Stimulated activated memory B cell treated with anti-CD40 and anti-IgM and Interleukin-4, amounts not matched to agents 10 μg/mL and 1 μg/mL and 100 μg/mL, for 72 hours (primary cell): Measurements from ENCODE around the gene DRICH1.
A peak's percentile ranks its signal among the peaks of the same experiment; 100 is the strongest.
"Not testable (repeated sequence)": the region's sequence is repeated elsewhere in the genome, so short reads cannot be mapped to it uniquely, and the experiment has no call there.

Source experiments
- ATAC-seq: fragments of 150-1000 bp; cut with Tn5 transposase; 2 replicates; pipeline ENCODE4 v1.10.0; 2021
- H3K27ac Mint-ChIP-seq: one replicate; pipeline ENCODE4 v1.8.0; 2022; ENCODE audit warnings: mild to moderate bottlenecking, mixed read lengths
- H3K27me3 Mint-ChIP-seq: one replicate; pipeline ENCODE4 v1.8.0; 2022; ENCODE audit warnings: mixed read lengths
- H3K36me3 Mint-ChIP-seq: one replicate; pipeline ENCODE4 v1.8.0; 2022; ENCODE audit warnings: mixed read lengths
- H3K4me1 Mint-ChIP-seq: one replicate; pipeline ENCODE4 v1.8.0; 2022; ENCODE audit warnings: mixed read lengths
- H3K4me3 Mint-ChIP-seq: one replicate; pipeline ENCODE4 v1.8.0; 2022; ENCODE audit warnings: mild to moderate bottlenecking, moderate library complexity, mixed read lengths
- H3K9me3 Mint-ChIP-seq: one replicate; pipeline ENCODE4 v1.8.0; 2022; ENCODE audit warnings: mixed read lengths

DRICH1 gene

GRCh38 chr22:23570681-23571080, 61.4 kb downstream of the DRICH1 start:
- Mint-ChIP-seq H3K4me1 (peaks cover 5% of the 10 kb centered on the region), H3K27me3 (peaks cover 43% of the 10 kb centered on the region), H3K36me3 (no peaks in the 10 kb centered on the region), H3K27ac (no peak overlapping the region), H3K9me3 (no peaks in the 10 kb centered on the region), H3K4me3 (no peak overlapping the region)
- ATAC-seq = no peak

- peaks cover 46% of the 10 kb centered on the region for H3K27me3 Mint-ChIP-seq
- no peak overlapping the region for H3K4me3 Mint-ChIP-seq
Observed at GRCh38 chr22:23569716-23570115, 62.4 kb downstream of the DRICH1 start.

GRCh38 chr22:23569291-23569690, 62.8 kb downstream of the DRICH1 start:
- H3K4me3 Mint-ChIP-seq = no peak overlapping the region
- H3K27ac Mint-ChIP-seq = no peak overlapping the region
- peaks cover 50% of the 10 kb centered on the region for H3K27me3 Mint-ChIP-seq
- no peaks in the 10 kb centered on the region for H3K9me3 Mint-ChIP-seq
- no peak for ATAC-seq
- H3K36me3 Mint-ChIP-seq = no peaks in the 10 kb centered on the region
- H3K4me1 Mint-ChIP-seq = peaks cover 10% of the 10 kb centered on the region

More at GRCh38 chr22:23569716-23570115, 62.4 kb downstream of the DRICH1 start:
- peaks cover 10% of the 10 kb centered on the region for H3K4me1 Mint-ChIP-seq
- no peaks in the 10 kb centered on the region for H3K9me3 Mint-ChIP-seq
- ATAC-seq = no peak
- H3K27ac Mint-ChIP-seq = no peak overlapping the region
- no peaks in the 10 kb centered on the region for H3K36me3 Mint-ChIP-seq

- no peak for ATAC-seq
- Mint-ChIP-seq H3K4me3 (peak overlapping the region; percentile 66), H3K36me3 (no peaks in the 10 kb centered on the region), H3K4me1 (peaks cover 10% of the 10 kb centered on the region), H3K9me3 (no peaks in the 10 kb centered on the region), H3K27me3 (peaks cover 50% of the 10 kb centered on the region), H3K27ac (no peak overlapping the region)
Observed at GRCh38 chr22:23566705-23567475, 65.2 kb downstream of the DRICH1 start.

- H3K27ac Mint-ChIP-seq = peak overlapping the region; percentile 27
- H3K4me1 Mint-ChIP-seq = peaks cover 10% of the 10 kb centered on the region
Observed at GRCh38 chr22:23565915-23566704, 66.0 kb downstream of the DRICH1 start.

GRCh38 chr22:23565305-23565914, 66.7 kb downstream of the DRICH1 start:
- no peaks in the 10 kb centered on the region for H3K36me3 Mint-ChIP-seq
- H3K27ac Mint-ChIP-seq = peak overlapping the region; percentile 27
- no peak for ATAC-seq
- no peaks in the 10 kb centered on the region for H3K9me3 Mint-ChIP-seq
- peaks cover 48% of the 10 kb centered on the region for H3K27me3 Mint-ChIP-seq
- H3K4me3 Mint-ChIP-seq = peak overlapping the region; percentile 73
- peaks cover 10% of the 10 kb centered on the region for H3K4me1 Mint-ChIP-seq

More at GRCh38 chr22:23565915-23566704, 66.0 kb downstream of the DRICH1 start:
- no peaks in the 10 kb centered on the region for H3K9me3 Mint-ChIP-seq
- H3K4me3 Mint-ChIP-seq = peak overlapping the region; percentile 73
- peaks cover 48% of the 10 kb centered on the region for H3K27me3 Mint-ChIP-seq
- no peaks in the 10 kb centered on the region for H3K36me3 Mint-ChIP-seq
- peak; percentile 13 for ATAC-seq

- Mint-ChIP-seq H3K36me3 (no peaks in the 10 kb centered on the region), H3K27ac (no peak overlapping the region), H3K27me3 (peaks cover 48% of the 10 kb centered on the region), H3K4me3 (no peak overlapping the region), H3K4me1 (peaks cover 10% of the 10 kb centered on the region), H3K9me3 (no peaks in the 10 kb centered on the region)
- no peak for ATAC-seq
Observed at GRCh38 chr22:23564276-23564675, 67.8 kb downstream of the DRICH1 start.

- Mint-ChIP-seq H3K9me3 (no peaks in the 10 kb centered on the region), H3K4me3 (no peak overlapping the region), H3K4me1 (peaks cover 10% of the 10 kb centered on the region), H3K36me3 (no peaks in the 10 kb centered on the region), H3K27me3 (peaks cover 55% of the 10 kb centered on the region), H3K27ac (no peak overlapping the region)
- ATAC-seq = no peak
Observed at GRCh38 chr22:23563111-23563510, 69.0 kb downstream of the DRICH1 start.

GRCh38 chr22:23562186-23562585, 69.9 kb downstream of the DRICH1 start:
- H3K9me3 Mint-ChIP-seq = no peaks in the 10 kb centered on the region
- peaks cover 10% of the 10 kb centered on the region for H3K4me1 Mint-ChIP-seq
- no peaks in the 10 kb centered on the region for H3K36me3 Mint-ChIP-seq
- no peak for ATAC-seq
- H3K27me3 Mint-ChIP-seq = peaks cover 50% of the 10 kb centered on the region
- H3K4me3 Mint-ChIP-seq = no peak overlapping the region
- H3K27ac Mint-ChIP-seq = no peak overlapping the region

- not testable (repeated sequence) for H3K4me3 Mint-ChIP-seq, ATAC-seq, H3K4me1 Mint-ChIP-seq, H3K9me3 Mint-ChIP-seq, H3K36me3 Mint-ChIP-seq, H3K27ac Mint-ChIP-seq
- peaks cover 54% of the 10 kb centered on the region for H3K27me3 Mint-ChIP-seq
Observed at GRCh38 chr22:23561025-23561510, 71.1 kb downstream of the DRICH1 start.

- not testable (repeated sequence) for ATAC-seq, H3K4me1 Mint-ChIP-seq, H3K36me3 Mint-ChIP-seq, H3K4me3 Mint-ChIP-seq, H3K27ac Mint-ChIP-seq, H3K9me3 Mint-ChIP-seq
- H3K27me3 Mint-ChIP-seq = peaks cover 54% of the 10 kb centered on the region
Observed at GRCh38 chr22:23560215-23560614, 71.9 kb downstream of the DRICH1 start.
